K562 (cell line): ENCODE results near the gene SPAG9. TPM values are rescaled to one million over a fixed set of nuclear protein-coding genes. Genes with fewer than 3 reads are reported as not detected.
A peak's percentile ranks its signal among the peaks of the same experiment; 100 is the strongest.

ENCODE experiments used
- ATAC-seq: fragments of 200-7000 bp; cut with Tn5 transposase; 3 replicates; pipeline ENCODE4 v1.9.1; 2020; ENCODE audit warnings: moderate library complexity
- BruUV-seq: library from RNA; stranded (reverse); fragments of 400-500 nt; replicated peaks from 2 replicates; lab custom pipeline; 2021; lab: Mats Ljungman, UMichigan
- CTCF ChIA-PET: fragments of 300-600 bp; formaldehyde crosslinking; extraction: SDS; loops from one replicate; lab custom pipeline; 2021; ENCODE audit warnings: low intra/inter-chr PET ratio; lab: Yijun Ruan, JAX
- POLR2A ChIA-PET: fragments of 300-600, 350-650 bp; sonication (Branson Sonifier 250); formaldehyde crosslinking; extraction: SDS; loops from one replicate; lab custom pipeline; 2021; ENCODE audit warnings: antibody characterized with exemption, inconsistent platforms; lab: Yijun Ruan, JAX
- DNase-seq, 4 experiments: peaks; one replicate each; pipeline versions ENCODE4 v3.0.0 to v3.0.0-alpha.2; 2011 to 2018; ENCODE audit warnings: low spot score in 3 of 4, mixed read lengths in 3 of 4; ENCODE audit errors: extremely low read depth in 1 of 4
- FAIRE-seq: peaks from 2 replicates; lab custom pipeline; 2011; peaks lifted over from hg19 to GRCh38; lab: Jason Lieb, UNC
- H2AFZ ChIP-seq: 2 replicates; pipeline ENCODE4 v1.6.0; 2011; ENCODE audit warnings: low read depth, low read length, control low read depth, inconsistent platforms
- H3K27ac ChIP-seq: fragments of 200-600 bp; 3 replicates; pipeline ENCODE4 v1.8.0; 2011; ENCODE audit warnings: low read depth, mild to moderate bottlenecking, control low read depth, inconsistent platforms, low read length, moderate library complexity, mixed read lengths; ENCODE audit errors: extremely low read depth
- H3K27me3 ChIP-seq, 2 experiments: fragments of 300-600 bp in 1 of 2; 2 replicates in 1 of 2; 3 replicates in 1 of 2; pipeline versions ENCODE4 v1.6.0 to v1.8.0; 2011; ENCODE audit warnings: inconsistent platforms in 2 of 2, low read length in 2 of 2, mild to moderate bottlenecking in 1 of 2, mixed read lengths in 1 of 2, moderate library complexity in 1 of 2; ENCODE audit not compliant: control insufficient read depth in 2 of 2, insufficient read depth in 2 of 2
- H3K36me3 ChIP-seq: fragments of 300-600 bp; 3 replicates; pipeline ENCODE4 v1.8.0; 2011; ENCODE audit warnings: mild to moderate bottlenecking, low read length, inconsistent platforms; ENCODE audit not compliant: control insufficient read depth, insufficient read depth
- H3K4me1 ChIP-seq, 2 experiments: fragments of 200-600 bp in 1 of 2; replicated peaks in 1 of 2; 2 replicates in 1 of 2; 3 replicates in 1 of 2; pipeline versions ENCODE4 v1.5.1 to v1.8.0; 2011; ENCODE audit warnings: inconsistent platforms in 2 of 2, low read length in 2 of 2, mild to moderate bottlenecking in 1 of 2, mixed read lengths in 1 of 2, moderate library complexity in 1 of 2; ENCODE audit not compliant: control insufficient read depth in 2 of 2, insufficient read depth in 2 of 2
- H3K4me2 ChIP-seq: 2 replicates; pipeline ENCODE4 v1.6.1; 2011; ENCODE audit warnings: low read length, control low read depth, inconsistent platforms, mixed read lengths; ENCODE audit not compliant: insufficient read depth
- H3K4me3 ChIP-seq: fragments of 200-600 bp; sonication (generic), shearing (Covaris generic); 2 replicates; pipeline ENCODE4 v1.5.1; 2016; ENCODE audit warnings: control low read depth, inconsistent platforms
- H3K79me2 ChIP-seq: fragments of 200-600 bp; 3 replicates; pipeline ENCODE4 v1.8.0; 2011; ENCODE audit warnings: low read length, inconsistent platforms; ENCODE audit not compliant: control insufficient read depth, insufficient read depth
- H3K9ac ChIP-seq, 2 experiments: 2 replicates each; pipeline versions ENCODE4 v1.6.0 to v1.6.1; 2011; ENCODE audit warnings: low read depth in 2 of 2, low read length in 2 of 2, control low read depth in 1 of 2, inconsistent platforms in 1 of 2, mild to moderate bottlenecking in 1 of 2, mixed read lengths in 1 of 2; ENCODE audit not compliant: insufficient read depth in 1 of 2
- H3K9me1 ChIP-seq: one replicate; pipeline ENCODE4 v1.6.0; 2011; ENCODE audit warnings: inconsistent platforms, mild to moderate bottlenecking, low read length, moderate library complexity; ENCODE audit not compliant: control insufficient read depth, insufficient read depth
- H3K9me3 ChIP-seq: replicated peaks from 2 replicates; pipeline ENCODE4 v1.5.1; 2011; ENCODE audit warnings: low read depth, low read length, inconsistent platforms; ENCODE audit not compliant: control insufficient read depth, insufficient read depth
- H4K20me1 ChIP-seq: replicated peaks from 2 replicates; pipeline ENCODE4 v1.6.1; 2011; ENCODE audit warnings: low read length, inconsistent platforms, mixed read lengths; ENCODE audit not compliant: control insufficient read depth, insufficient read depth
- FIP1L1 ChIP-seq: fragments of 200-400 bp; formaldehyde crosslinking; IDR thresholded peaks from 2 replicates; pipeline ENCODE4 v1.6.1; 2018; ENCODE audit warnings: mild to moderate bottlenecking, low read depth, low read length; ENCODE audit not compliant: poor library complexity, severe bottlenecking
- GATAD2A ChIP-seq: fragments of 450-650 bp; IDR thresholded peaks from 2 replicates; pipeline ENCODE4 v1.6.1; 2017
- LARP7 ChIP-seq: fragments of 450-650 bp; IDR thresholded peaks from 2 replicates; pipeline ENCODE4 v1.6.1; 2016
- NR1H2 ChIP-seq: sonication (generic); formaldehyde crosslinking; IDR thresholded peaks from 2 replicates; pipeline ENCODE4 v1.4.0; 2020; ENCODE audit warnings: mild to moderate bottlenecking, missing genetic modification reagents
- PURB ChIP-seq: sonication (generic); formaldehyde crosslinking; IDR thresholded peaks from 2 replicates; pipeline ENCODE4 v1.9.0; 2021; ENCODE audit warnings: low read depth, mild to moderate bottlenecking, missing genetic modification reagents
- TOE1 ChIP-seq, 2 experiments: fragments of 450-650 bp in 1 of 2; sonication (generic) in 1 of 2; formaldehyde crosslinking in 1 of 2; IDR thresholded peaks; 2 replicates each; pipeline versions ENCODE4 v1.7.1 to v1.8.0; 2016 to 2022; ENCODE audit warnings: borderline replicate concordance in 2 of 2, mild to moderate bottlenecking in 2 of 2, antibody characterized with exemption in 1 of 2, inconsistent platforms in 1 of 2, low read depth in 1 of 2, missing genetic modification reagents in 1 of 2, moderate library complexity in 1 of 2
- UBTF ChIP-seq, 2 experiments: IDR thresholded peaks; 2 replicates each; pipeline ENCODE4 v1.6.1; 2012; ENCODE audit warnings: improper control_type of control experiment in 2 of 2, low read depth in 2 of 2, low read length in 2 of 2, borderline replicate concordance in 1 of 2
- ZBTB7A ChIP-seq: IDR thresholded peaks from 2 replicates; pipeline ENCODE4 v1.6.1; 2011; ENCODE audit warnings: low read depth, mild to moderate bottlenecking, low read length, moderate library complexity, borderline replicate concordance; ENCODE audit not compliant: control insufficient read depth
- ZEB2 ChIP-seq: fragments of 450-650 bp; IDR thresholded peaks from 2 replicates; pipeline ENCODE4 v1.6.1; 2016
- ZNF395 ChIP-seq: fragments of 200-800 bp; sonication (Bioruptor generic); IDR thresholded peaks from 2 replicates; pipeline ENCODE4 v1.6.1; 2017; ENCODE audit warnings: missing genetic modification characterization, missing compliant biosample characterization
- ZNF512 ChIP-seq: IDR thresholded peaks from 2 replicates; pipeline ENCODE4 v1.6.1; 2016; ENCODE audit warnings: missing genetic modification characterization, missing compliant biosample characterization
- WGBS: fragments of 100-300 bp; shearing (Covaris generic); methylation state at CpG from one replicate; pipeline ENCODE4 v1.1.6; 2016; ENCODE audit warnings: low coverage, mixed read lengths; ENCODE audit not compliant: insufficient coverage; ENCODE audit errors: missing lambda C conversion rate; 5-methylcytosine and 5-hydroxymethylcytosine counted together
- in situ Hi-C: fragments of 300-500 bp; cut with MboI; formaldehyde crosslinking; loops from 4 replicates; pipeline ENCODE4 v1.15.0; 2018; ENCODE audit warnings: inconsistent platforms, mixed read lengths
- intact Hi-C: fragments of 100-400 bp; cut with micrococcal nuclease; formaldehyde crosslinking; loops from 2 replicates; pipeline ENCODE4 v1.14.2; 2022
- polyA plus RNA-seq, 8 experiments: library from polyadenylated mRNA; depleted of rRNA in 4 of 8; stranded (reverse) in 5 of 8; unstranded in 3 of 8; fragments of >200 nt; fragmentation: Nextera tagmentation in 2 of 8; fragmentation: Illumina TruSeq in 1 of 8; extraction: Ambion mirVana in 2 of 8; extraction: Trizol in 1 of 8; gene quantifications; 2 replicates each; pipeline versions ENCODE4 v1.2.1 to v1.2.3, GENCODE V29; 2011 to 2014; ENCODE audit warnings: inconsistent platforms in 1 of 8, missing spikeins in 1 of 8
- total RNA-seq, 7 experiments: library from RNA; depleted of rRNA in 6 of 7; stranded (reverse); fragments of >200 nt in 6 of 7; fragmentation: Illumina TruSeq in 2 of 7; extraction: Trizol in 2 of 7; gene quantifications; 2 replicates each; pipeline versions ENCODE4 v1.2.1 to v1.2.3, GENCODE V29; 2011 to 2021; ENCODE audit warnings: low replicate concordance in 1 of 7

Gene SPAG9
- total and polyA plus RNA-seq, 9 of the 15 experiments (the other 6 are each of a cell fraction or from before 2014, with no cell fraction given) = 12.2 to 99.2 (median 58.2) TPM

- Histone ChIP-seq H3K27ac (peak overlapping the region; percentile 93), H3K4me2 (peak overlapping the region; percentile 78), H3K9ac (peak overlapping the region in 1 of 2 experiments; percentile 85; a peak in 3 of 4 replicates)
- CTCF ChIA-PET = no interaction called here
- WGBS = 35% methylated on average over 8 of the region's 8 CpGs
- TF ChIP-seq ZEB2 = no peak
- 0 out of 2 replicates have a peak, but pooled peaks have one; percentile 48 for TF ChIP-seq GATAD2A
- TF ChIP-seq UBTF (IDR thresholded peaks at IDR 0.05; ENCODE audit: borderline replicate concordance in 1 of 2, low read depth in 2 of 2, low read length in 2 of 2) = 0 out of 4 replicates have a peak, but pooled peaks of 1 of the 2 experiments have one; percentile 14
- peak; percentile 16; the same call in 1 of the 2 replicates for TF ChIP-seq ZNF395
- no peak for TF ChIP-seq FIP1L1
- TF ChIP-seq TOE1 (IDR thresholded peaks at IDR 0.05; ENCODE audit: borderline replicate concordance) = no peak
- no peak for TF ChIP-seq TOE1 (CRISPR knock-in tag; IDR thresholded peaks at IDR 0.05; ENCODE audit: borderline replicate concordance, low read depth)
- TF ChIP-seq NR1H2 (CRISPR knock-in tag) = no peak
- TF ChIP-seq ZNF512 (tag) = no peak
- no peak for TF ChIP-seq PURB (CRISPR knock-in tag)
- no peak for TF ChIP-seq LARP7
- TF ChIP-seq ZBTB7A = peak; percentile 85
- TF ChIP-seq, all 486 proteins: peak for 4
- Histone ChIP-seq H3K27me3 (no peaks in the 10 kb centered on the region), H4K20me1 (no peaks in the 10 kb centered on the region), H3K79me2 (peaks cover 4% of the 10 kb centered on the region; the same call in 1 of the 3 replicates), H3K36me3 (no peaks in the 10 kb centered on the region), H3K9me3 (no peaks in the 10 kb centered on the region), H3K9me1 (no peaks in the 10 kb centered on the region), H3K4me3 (peak overlapping the region; percentile 44; the same call in 1 of the 2 replicates), H3K4me1 (peaks cover 64 to 84% of the 10 kb centered on the region in 2 experiments), H2AFZ (no peak overlapping the region)
- POLR2A ChIA-PET = interaction anchor here (1.3 to 13.9 kb wide), 3 partner anchors 79 to 92 kb away, joined by 5 to 207 read pairs (median 8); partner anchors contain the start of gene TOB1
- in situ Hi-C loops = no loop called here
- intact Hi-C loops = loop anchor here (5.0 kb wide), 1 partner anchor 396 kb away; the partner anchor contains the start of gene SPATA20
- ATAC-seq (peak; percentile 7), FAIRE-seq (no peak), DNase-seq (peak in 1 of 4 experiments; percentile 17)
- BruUV-seq = TSS peak; percentile 82
Measured at GRCh38 chr17:50943575-50943933, 177.1 kb downstream of the SPAG9 start.
